Activated naive CD4-positive, alpha-beta T cell (primary cell): ENCODE results near the gene TM4SF18.
"Not testable (repeated sequence)": the region's sequence is repeated elsewhere in the genome, so short reads cannot be mapped to it uniquely, and the experiment has no call there.

Source experiments
- DNase-seq, 4 experiments: peaks; one replicate each; lab custom pipeline; 2025; lab: John Stamatoyannopoulos, UW

TM4SF18 gene

DNA sequence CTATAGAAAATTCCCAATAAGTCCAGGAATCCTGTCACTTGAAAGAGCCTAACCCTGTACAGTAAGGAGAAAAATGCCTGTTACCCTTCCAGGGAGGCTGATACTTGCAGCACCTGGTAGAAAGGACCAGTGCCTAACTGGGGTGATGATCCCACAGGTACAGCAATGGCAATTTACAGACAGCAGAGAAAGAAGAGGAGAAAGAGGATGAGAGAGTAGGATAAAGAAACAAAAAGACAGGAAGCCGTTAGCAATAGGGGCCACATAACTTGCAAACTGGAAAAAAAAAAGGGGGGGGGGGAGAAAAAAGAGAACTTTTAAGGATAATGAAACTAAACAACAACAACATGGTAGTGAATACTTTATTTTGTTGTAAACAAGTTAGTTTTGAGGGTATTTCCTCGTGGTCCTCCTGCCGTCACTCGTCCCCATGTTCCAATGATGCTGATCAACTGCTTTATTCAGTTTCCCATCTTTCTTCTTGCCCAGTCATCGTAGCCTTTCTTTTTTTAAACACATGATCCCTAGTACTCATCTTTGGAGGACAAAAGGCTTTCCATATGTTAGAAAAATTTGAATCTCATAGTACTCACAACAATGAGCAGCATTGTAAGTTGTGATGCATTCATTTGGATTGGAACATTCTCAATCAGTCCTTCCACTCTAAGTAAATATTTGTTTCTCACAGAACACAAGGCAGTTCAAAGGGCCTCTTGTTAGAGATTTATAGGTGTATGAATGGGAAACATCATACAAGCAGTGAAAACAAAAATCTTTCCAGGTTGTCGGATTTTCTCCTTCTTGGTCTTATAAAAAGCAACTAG is 35.5 kb upstream of the TM4SF18 start:
- no peak for DNase-seq

DNA sequence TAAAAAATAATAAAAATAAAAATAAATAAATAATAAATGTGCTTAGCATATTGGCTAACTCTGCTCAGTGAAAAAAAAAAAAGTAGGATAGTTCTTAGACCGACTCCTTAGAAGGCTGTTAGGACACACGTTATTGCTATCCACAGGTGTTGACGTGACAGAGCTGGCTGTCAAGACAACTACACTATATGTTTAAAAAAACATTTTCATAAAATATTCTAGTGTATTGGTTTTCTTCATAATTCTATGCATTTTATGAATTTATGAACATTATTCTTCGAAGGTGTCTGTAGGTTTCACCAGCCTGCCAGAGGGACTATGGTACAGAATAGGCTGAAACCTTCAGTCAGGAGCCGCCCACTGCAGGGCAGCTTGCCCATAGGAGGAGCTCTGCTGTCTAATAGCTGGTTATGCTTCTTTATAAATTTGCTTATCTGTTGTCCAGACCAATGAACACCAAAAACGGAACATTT is 34.8 kb upstream of the TM4SF18 start:
- no peak for DNase-seq

DNA sequence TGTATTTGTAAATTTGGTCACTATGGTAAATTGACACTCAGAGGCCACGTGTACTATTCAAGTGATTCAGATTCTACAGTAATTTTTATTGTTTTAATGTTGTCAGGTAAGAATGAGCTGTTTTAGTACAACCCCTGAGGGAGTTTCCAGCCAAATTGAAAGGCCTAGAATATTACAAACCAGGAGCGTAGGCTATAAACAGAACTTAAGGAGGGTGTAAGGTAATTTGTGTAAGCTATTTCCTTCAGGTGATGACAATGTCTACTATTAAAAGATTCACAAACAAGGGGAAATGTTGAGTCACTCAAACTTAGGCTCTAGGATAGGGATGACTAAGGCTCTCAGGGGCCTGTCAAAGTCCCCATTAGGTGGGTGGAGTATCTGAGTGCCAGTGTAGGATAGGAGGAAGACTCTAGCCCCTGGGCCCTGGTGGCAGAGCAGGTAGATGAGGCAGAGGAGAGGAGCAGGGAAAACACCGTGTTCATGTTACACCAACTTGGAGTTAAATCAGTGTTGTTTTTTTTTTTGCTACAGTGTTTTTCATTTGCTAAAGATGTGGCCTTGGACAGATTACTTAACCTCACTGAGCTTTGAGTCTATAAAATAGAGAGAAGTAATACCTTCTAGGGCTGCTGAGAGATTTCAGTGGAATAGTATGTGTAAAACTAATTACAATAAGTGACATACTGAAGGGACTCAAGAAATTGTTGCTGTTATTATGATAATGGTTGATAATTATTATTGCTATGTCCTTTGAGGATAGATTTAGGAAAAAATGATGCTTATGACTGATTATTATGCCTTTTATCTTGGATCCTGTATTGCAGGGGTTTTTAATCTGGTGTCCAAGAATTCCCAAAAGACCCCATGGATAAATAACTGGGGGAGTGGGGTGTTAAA is 33.8 kb upstream of the TM4SF18 start:
- DNase-seq = no peak

- DNase-seq = no peak
Observed at GRCh38 chr3:149366031-149366430, 32.6 kb upstream of the TM4SF18 start.

- no peak for DNase-seq
Observed at GRCh38 chr3:149364624-149365023, 31.2 kb upstream of the TM4SF18 start.

DNA sequence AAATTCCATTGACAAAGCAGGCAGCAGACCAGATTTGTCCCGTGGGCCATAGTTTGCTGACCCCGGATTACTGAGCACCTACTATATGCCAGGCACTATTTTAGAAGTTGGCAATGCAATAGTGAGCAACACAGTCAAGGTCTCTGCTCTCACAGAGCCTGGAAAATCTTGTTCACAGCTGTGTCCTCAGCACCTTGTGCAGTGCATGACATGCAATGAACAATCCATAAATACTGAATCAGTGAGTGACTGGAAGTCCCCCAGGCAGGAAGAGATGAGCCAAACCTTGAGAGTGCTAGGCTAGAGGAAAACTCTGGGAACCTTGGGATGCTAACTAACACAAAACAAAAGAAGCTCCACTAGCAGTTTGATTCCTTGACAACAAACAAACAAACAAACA is 29.6 kb upstream of the TM4SF18 start:
- DNase-seq = no peak

GRCh38 chr3:149362366-149362765 is 28.9 kb upstream of the TM4SF18 start:
- no peak for DNase-seq

DNA sequence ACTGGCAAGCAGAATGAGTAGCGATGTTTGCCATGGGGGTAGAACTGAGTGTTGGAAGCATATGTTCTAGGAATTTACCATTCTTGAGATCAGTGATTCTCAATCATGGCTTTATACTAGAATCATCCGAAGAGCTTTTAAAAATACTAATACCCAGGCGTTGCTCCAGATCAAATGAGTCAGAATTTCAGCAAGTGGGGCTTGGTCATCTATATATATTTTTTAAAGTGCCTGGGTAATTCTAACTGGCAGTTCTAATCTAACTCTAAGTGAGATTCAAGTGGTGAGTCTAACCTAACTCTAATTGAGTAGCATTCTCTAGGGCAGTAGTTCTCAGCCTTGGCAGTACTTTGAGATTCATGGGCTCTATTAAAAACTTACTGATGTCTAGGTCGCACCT is 23.2 kb upstream of the TM4SF18 start:
- no peak for DNase-seq

- no peak for DNase-seq
Observed at GRCh38 chr3:149356044-149356592, 22.7 kb upstream of the TM4SF18 start.

DNA sequence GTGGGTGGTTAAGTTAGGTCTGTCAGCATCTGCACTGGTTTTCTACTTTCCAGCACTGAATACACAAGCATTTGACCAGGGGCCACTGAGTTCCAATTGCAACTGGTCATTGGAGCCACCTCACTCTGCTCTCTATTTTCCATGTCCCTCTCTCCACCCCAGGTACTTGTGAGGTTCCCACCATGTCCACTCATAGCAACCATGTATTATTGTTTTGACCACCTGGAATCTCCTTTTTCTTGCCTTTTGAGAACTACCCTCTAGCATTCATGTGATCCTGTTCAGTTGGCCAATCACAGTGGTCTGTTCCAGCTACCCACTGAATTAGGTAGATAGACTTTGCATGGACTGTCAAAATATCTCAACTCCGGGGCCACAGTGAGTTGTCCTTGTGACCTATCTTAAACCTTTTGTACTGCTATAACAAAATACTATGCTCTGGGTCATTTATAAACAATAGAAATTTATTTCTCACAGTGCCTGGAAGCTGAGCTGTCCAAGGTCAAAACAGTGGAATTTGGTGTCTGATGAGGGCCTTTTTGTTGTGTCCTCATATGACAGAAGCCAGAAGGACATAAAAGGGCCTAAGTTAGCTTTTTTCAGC is 20.2 kb upstream of the TM4SF18 start:
- DNase-seq = no peak

GRCh38 chr3:149352556-149352955 is 19.1 kb upstream of the TM4SF18 start:
- DNase-seq = no peak

GRCh38 chr3:149343951-149344350 is 10.5 kb upstream of the TM4SF18 start:
- DNase-seq = no peak

DNA sequence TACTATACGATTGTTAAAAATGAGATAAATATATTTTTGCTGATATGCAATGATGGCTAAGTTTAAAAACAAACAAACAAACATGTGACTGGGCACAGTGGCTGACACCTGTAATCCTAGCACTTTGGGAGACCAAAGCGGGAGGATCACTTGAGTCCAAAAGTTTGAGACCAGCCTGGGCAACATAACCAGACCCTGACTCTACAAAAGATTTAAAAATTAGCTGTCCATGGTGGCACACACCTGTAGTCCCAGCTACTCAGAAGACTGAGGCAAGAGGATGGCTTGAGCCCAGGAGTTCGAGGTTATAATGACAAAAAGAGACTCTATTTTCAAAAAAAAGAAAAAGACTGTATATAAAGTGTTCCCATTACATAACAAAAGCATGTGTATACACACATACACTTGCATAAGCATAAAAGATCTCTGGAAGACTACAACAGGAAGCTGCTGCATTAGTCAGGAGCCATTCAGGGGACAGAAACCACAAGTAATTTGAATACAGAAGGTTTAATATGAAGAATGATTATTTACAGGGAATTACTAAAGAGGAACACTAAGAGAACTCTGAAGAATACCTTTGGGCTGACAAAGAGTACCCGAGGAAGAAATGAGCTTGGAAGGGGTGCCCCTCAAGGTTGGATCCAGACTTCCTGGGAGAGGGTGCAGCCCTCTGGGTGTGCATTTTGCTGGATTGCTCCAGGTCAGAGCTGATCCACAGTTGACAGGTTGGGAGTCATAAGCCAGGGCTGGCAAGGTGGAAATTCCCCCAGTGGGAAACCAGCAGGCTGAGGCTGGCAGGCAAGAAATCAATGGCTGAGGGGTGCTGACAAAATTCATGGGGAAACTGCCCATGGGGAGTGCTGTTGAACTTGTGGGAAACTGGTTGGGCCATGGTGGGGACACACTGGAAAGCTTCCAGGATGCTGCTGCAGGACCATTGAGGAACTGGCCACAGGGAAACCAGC is 9.3 kb upstream of the TM4SF18 start:
- DNase-seq = no peak

DNA sequence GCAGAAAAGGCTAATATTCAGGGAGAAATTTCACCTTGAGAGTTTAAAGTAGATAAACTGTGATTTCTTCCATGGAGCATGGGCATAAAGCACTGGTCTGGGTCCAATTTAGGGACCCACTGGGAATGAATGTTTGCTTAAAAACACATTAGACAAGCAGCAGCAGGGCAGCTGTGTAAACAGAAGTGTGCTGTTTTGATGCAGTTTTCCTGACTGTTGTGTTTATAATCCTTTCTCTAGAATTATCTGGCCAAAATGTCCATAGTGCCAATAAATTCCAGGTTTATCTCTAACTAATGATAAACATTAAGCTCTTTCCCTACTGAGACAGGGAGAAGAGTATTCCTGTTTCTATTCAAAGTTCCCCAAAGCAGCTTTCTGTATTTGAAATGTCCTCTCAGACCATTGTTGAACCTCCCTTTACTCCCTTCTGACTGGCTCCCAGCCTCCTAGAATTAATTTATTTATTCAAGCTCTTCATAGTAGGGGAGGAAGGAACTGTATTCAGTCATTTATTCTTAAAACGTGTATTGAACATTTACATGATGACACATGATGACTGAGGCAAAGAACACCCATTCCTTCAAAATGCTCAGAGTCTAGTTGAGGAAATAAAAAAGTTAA is 7.0 kb upstream of the TM4SF18 start:
- DNase-seq = no peak

DNA sequence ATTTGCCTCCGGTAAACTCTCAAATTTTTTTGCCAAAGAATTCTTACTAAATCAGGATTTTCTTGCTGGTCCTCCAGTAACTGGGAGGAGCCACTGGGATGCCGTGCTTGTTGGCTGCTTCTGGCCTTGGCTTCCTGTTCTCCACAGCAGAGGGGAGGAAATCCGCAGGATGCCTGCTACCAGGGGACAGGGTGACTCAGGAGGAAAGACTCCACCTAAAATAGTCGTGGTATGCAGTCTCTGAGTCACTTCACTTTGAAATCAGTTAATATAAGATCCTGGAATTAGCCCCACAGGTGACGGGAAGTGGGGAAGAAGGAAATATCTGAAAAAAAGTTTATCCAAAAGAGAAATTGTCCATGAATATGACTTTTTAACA is 6.5 kb upstream of the TM4SF18 start:
- DNase-seq = no peak

- not testable (repeated sequence) for DNase-seq
Observed at GRCh38 chr3:149337486-149337885, 4.0 kb upstream of the TM4SF18 start.

DNA sequence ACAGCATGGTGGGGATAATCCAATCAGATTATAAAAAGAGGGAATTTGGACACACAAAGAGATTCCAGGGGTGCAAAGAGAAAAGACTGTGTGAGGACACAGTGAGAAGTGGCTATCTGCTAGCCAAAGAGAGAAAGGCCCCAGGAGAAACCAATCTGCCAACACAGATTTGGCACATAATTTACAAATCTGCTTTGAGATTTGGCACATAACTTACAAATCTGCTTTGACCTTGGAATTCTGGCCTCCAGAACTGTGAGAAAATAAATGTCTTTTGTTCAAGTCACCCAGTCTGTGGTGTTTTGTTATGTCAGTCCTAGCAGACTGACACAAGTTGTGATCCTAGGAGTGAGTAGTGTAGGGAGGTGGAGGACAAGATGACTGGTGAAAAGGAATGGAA is 3.5 kb upstream of the TM4SF18 start:
- no peak for DNase-seq

DNA sequence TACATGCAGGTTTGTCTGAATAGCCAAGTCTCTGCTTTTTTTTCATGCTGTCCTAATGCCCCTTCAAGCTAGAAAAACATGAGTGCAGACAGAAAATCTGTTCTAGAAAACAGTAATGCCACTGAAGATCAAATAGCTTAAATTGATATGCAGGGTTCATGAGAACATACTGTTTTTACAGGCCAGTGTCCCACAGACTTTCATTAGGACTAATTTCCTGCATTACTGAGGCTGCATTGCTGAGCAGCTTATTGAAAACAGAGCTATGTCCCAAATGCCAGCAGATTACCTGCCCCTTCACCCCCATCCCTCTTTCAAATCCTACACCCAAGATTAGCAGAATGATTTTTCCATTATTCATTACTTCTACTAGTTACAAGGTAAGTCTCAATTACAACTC is 665 bp downstream of the TM4SF18 start:
- no peak for DNase-seq

DNA sequence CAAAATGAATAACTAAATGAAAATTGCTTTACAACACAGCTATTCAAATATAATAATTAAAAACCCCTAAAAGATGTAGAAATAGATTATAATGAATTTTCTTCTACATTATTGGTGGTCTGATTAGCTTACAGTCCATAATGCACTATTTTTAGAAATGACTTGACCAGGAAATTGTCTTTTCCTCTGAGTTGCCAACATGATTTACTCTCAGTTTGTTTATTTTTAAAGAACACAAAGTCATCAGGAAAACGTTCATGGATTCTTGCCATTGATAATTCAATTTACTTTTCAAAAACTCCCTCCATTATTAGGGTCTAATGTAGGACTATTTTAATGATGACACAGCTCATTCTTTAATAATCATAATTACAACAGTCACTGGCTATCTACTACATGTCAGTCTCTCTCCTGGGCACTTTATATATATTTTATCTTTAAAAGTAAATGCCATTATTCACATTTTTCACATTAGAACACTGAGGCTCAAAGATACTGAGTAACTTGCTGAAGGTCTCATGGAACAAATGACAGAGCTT is 1.1 kb downstream of the TM4SF18 start:
- no peak for DNase-seq

DNA sequence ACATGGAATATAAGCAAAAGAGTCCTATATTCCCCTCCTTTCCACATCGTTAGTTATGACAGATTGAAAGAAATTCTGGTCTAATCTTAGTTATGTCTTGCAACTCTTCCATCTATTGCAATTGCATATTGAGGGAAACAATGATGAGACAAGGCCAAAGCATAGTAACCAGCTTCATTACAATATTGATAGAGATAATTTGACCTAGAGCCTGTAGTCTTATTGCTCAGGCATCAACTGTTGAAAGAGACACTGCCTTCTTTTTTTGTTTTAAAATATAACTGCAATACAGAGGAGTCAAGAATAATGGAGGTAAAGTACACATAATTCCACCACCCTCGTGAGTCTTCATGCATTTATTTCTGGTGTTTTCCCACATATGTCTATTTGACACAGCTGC is 2.0 kb downstream of the TM4SF18 start:
- no peak for DNase-seq
